B cell (primary cell): Measurements from ENCODE around the gene KCNS1. TPM values are rescaled to one million over a fixed set of nuclear protein-coding genes. Genes with fewer than 3 reads are reported as not detected.

Source experiments
- ATAC-seq: fragments of 200-7000 bp; cut with Tn5 transposase; one replicate; pipeline ENCODE4 v1.10.0; 2021; ENCODE audit warnings: low read depth, mild to moderate bottlenecking, moderate number of reproducible peaks, moderate library complexity
- CTCF ChIA-PET: fragments of 350-600 bp; sonication (Branson Sonifier 250); formaldehyde crosslinking; loops from one replicate; lab custom pipeline; 2021; ENCODE audit warnings: antibody characterized with exemption, inconsistent platforms; lab: Charles Lee
- POLR2A ChIA-PET: fragments of 350-600 bp; sonication (Branson Sonifier 250); formaldehyde crosslinking; loops from one replicate; lab custom pipeline; 2021; ENCODE audit warnings: antibody characterized with exemption; lab: Charles Lee
- DNase-seq: peaks from one replicate; pipeline ENCODE4 v3.0.0; 2013
- H2AFZ ChIP-seq: 2 replicates; pipeline ENCODE4 v1.6.1; 2012; ENCODE audit warnings: mild to moderate bottlenecking, low read depth, low read length; ENCODE audit not compliant: insufficient read depth, poor library complexity, severe bottlenecking
- H3K27ac ChIP-seq, 2 donors: 1 replicate in 1 of 2; 2 replicates in 1 of 2; pipeline ENCODE4 v1.5.1; 2012 to 2013; ENCODE audit warnings: low read length in 2 of 2, mild to moderate bottlenecking in 2 of 2, moderate library complexity in 1 of 2
- H3K27me3 ChIP-seq, 4 experiments: fragments of 200-600 bp in 1 of 4; sonication (generic) in 1 of 4; replicated peaks in 1 of 4; 1 replicate in 2 of 4; 2 replicates in 2 of 4; pipeline versions ENCODE4 v1.6.1 to v1.7.0; 2013 to 2016; ENCODE audit warnings: low read length in 3 of 4, mild to moderate bottlenecking in 2 of 4, mixed read lengths in 1 of 4, moderate library complexity in 1 of 4; ENCODE audit not compliant: insufficient read depth in 4 of 4, control insufficient read depth in 3 of 4; ENCODE audit errors: control extremely low read depth in 1 of 4
- H3K36me3 ChIP-seq, 2 experiments: replicated peaks in 1 of 2; 1 replicate in 1 of 2; 2 replicates in 1 of 2; pipeline versions ENCODE4 v1.6.1 to v1.7.1; 2013; ENCODE audit warnings: low read length in 1 of 2; ENCODE audit not compliant: insufficient read depth in 2 of 2, control insufficient read depth in 1 of 2; ENCODE audit errors: control extremely low read depth in 1 of 2, extremely low read depth in 1 of 2
- H3K4me1 ChIP-seq, 2 donors: fragments of 200-600 bp in 1 of 2; sonication (generic) in 1 of 2; 1 replicate in 1 of 2; 2 replicates in 1 of 2; pipeline versions ENCODE4 v1.5.1 to v1.6.1; 2013 to 2017; ENCODE audit warnings: low read length in 2 of 2; ENCODE audit not compliant: control insufficient read depth in 2 of 2, insufficient read depth in 2 of 2
- H3K4me2 ChIP-seq: replicated peaks from 2 replicates; pipeline ENCODE3; 2012; ENCODE audit warnings: mild to moderate bottlenecking, low read depth, low read length; ENCODE audit not compliant: poor library complexity, severe bottlenecking
- H3K4me3 ChIP-seq, 5 experiments: fragments of 200-600 bp in 1 of 5; sonication (generic) in 1 of 5; 1 replicate in 3 of 5; 2 replicates in 2 of 5; pipeline versions ENCODE4 v1.5.1 to v1.7.0; 2011 to 2016; ENCODE audit warnings: low read length in 4 of 5, mild to moderate bottlenecking in 4 of 5, low read depth in 2 of 5, control low read depth in 1 of 5, moderate library complexity in 1 of 5; ENCODE audit not compliant: insufficient read depth in 1 of 5; ENCODE audit errors: control extremely low read depth in 1 of 5, extremely low read depth in 1 of 5
- H3K79me2 ChIP-seq: fragments of 200-600 bp; sonication (generic); one replicate; pipeline ENCODE4 v1.6.0; 2016; ENCODE audit warnings: low read length; ENCODE audit not compliant: control insufficient read depth, insufficient read depth
- H3K9ac ChIP-seq: fragments of 200-600 bp; sonication (generic); 2 replicates; pipeline ENCODE4 v1.6.1; 2017; ENCODE audit warnings: mild to moderate bottlenecking, low read length, moderate library complexity
- H3K9me3 ChIP-seq, 3 donors: one replicate each; pipeline versions ENCODE4 v1.6.1 to v1.7.1; 2013; ENCODE audit warnings: low read length in 2 of 3; ENCODE audit not compliant: control insufficient read depth in 2 of 3, insufficient read depth in 1 of 3; ENCODE audit errors: control extremely low read depth in 1 of 3
- H4K20me1 ChIP-seq: 2 replicates; pipeline ENCODE4 v1.6.0; 2012; ENCODE audit warnings: mild to moderate bottlenecking, low read length; ENCODE audit not compliant: insufficient read depth, control insufficient read depth, poor library complexity, severe bottlenecking
- H3K27ac Mint-ChIP-seq: one replicate; pipeline ENCODE4 v1.8.0; 2021; ENCODE audit warnings: mixed read lengths
- H3K27me3 Mint-ChIP-seq: one replicate; pipeline ENCODE4 v1.8.0; 2021; ENCODE audit warnings: mixed read lengths
- H3K4me1 Mint-ChIP-seq: one replicate; pipeline ENCODE4 v1.8.0; 2021; ENCODE audit warnings: mixed read lengths
- H3K4me3 Mint-ChIP-seq: one replicate; pipeline ENCODE4 v1.8.0; 2021; ENCODE audit warnings: mixed read lengths
- H3K9me3 Mint-ChIP-seq: one replicate; pipeline ENCODE4 v1.8.0; 2022; ENCODE audit warnings: mixed read lengths; ENCODE audit not compliant: insufficient read depth
- CTCF ChIP-seq: fragments of 200-600 bp; IDR thresholded peaks from one replicate; pipeline ENCODE4 v1.8.0; 2022; ENCODE audit warnings: antibody characterized with exemption, mild to moderate bottlenecking
- EZH2 ChIP-seq: IDR thresholded peaks from 2 replicates; pipeline ENCODE4 v1.6.1; 2012; ENCODE audit warnings: borderline replicate concordance, low read depth, mild to moderate bottlenecking, moderate library complexity, low read length; ENCODE audit not compliant: insufficient read depth, poor library complexity, severe bottlenecking
- WGBS: methylation state at CpG from one replicate; pipeline ENCODE4 v1.1.5; 2013; ENCODE audit warnings: missing lambda C conversion rate; ENCODE audit not compliant: insufficient coverage; 5-methylcytosine and 5-hydroxymethylcytosine counted together
- intact Hi-C: fragments of 100-400 bp; cut with micrococcal nuclease; formaldehyde crosslinking; loops from one replicate; pipeline ENCODE4 v1.10.0; 2022
- polyA plus RNA-seq: library from polyadenylated mRNA; depleted of rRNA; stranded (reverse); fragments of >200 nt; gene quantifications from 2 replicates; pipeline ENCODE4 v1.2.3, GENCODE V29; 2012
- total RNA-seq, 2 donors: library from RNA; stranded (reverse); fragments of 120-200 nt in 1 of 2; gene quantifications; 1 replicate in 1 of 2; 2 replicates in 1 of 2; pipeline versions ENCODE4 v1.2.3 to v1.2.4, GENCODE V29; 2013 to 2022

KCNS1 gene
- total and polyA plus RNA-seq, 2 donors (not counting 1 experiment from before 2014, with no cell fraction given), result 0.04 TPM; not detected in 1

- no peak for DNase-seq
- H2AFZ ChIP-seq, result no peak overlapping the region
- H3K36me3 ChIP-seq, result peaks cover 14 to 29% of the 10 kb centered on the region in 2 experiments
- Mint-ChIP-seq H3K9me3 (peaks cover 5% of the 10 kb centered on the region), H3K27me3 (no peaks in the 10 kb centered on the region), H3K27ac (peak overlapping the region; percentile 39), H3K4me3 (no peak overlapping the region), H3K4me1 (peaks cover 28% of the 10 kb centered on the region)
- H4K20me1 ChIP-seq, result no peaks in the 10 kb centered on the region
- intact Hi-C loops, result no loop called here
- CTCF ChIA-PET, result interaction anchor here (2.0 kb wide), 1 partner anchor 11 kb away, joined by 17 read pairs; no protein-coding TSS in a partner anchor
- peak overlapping the region in 1 of 2 donors; percentile 46 for H3K27ac ChIP-seq
- no peak overlapping the region for H3K4me2 ChIP-seq
- peaks cover 0 to 11% (median 6%) of the 10 kb centered on the region in 3 donors for H3K9me3 ChIP-seq
- peaks cover 11 to 14% of the 10 kb centered on the region in 2 donors for H3K4me1 ChIP-seq
- H3K4me3 ChIP-seq, result no peak overlapping the region
- H3K79me2 ChIP-seq, result no peaks in the 10 kb centered on the region
- TF ChIP-seq EZH2 (no peak), CTCF (no peak)
- H3K27me3 ChIP-seq, result no peaks in the 10 kb centered on the region
- ATAC-seq, result no peak
- POLR2A ChIA-PET, result no interaction called here
- no peak overlapping the region for H3K9ac ChIP-seq
- no CpG with 5 or more reads among the region's 2 CpGs for WGBS
Measured at GRCh38 chr20:45085289-45085688, 15.6 kb downstream of the KCNS1 start.

- no peak overlapping the region for H3K4me3 Mint-ChIP-seq
- H3K4me2 ChIP-seq, result no peak overlapping the region
- no peaks in the 10 kb centered on the region for H3K79me2 ChIP-seq
- CTCF ChIA-PET, result interaction anchor here (0.6 to 1.6 kb wide), 4 partner anchors 13 to 105 kb away, joined by 3 to 7 read pairs (median 4); no protein-coding TSS in a partner anchor
- no peak for ATAC-seq
- H3K36me3 ChIP-seq, result peaks cover 14 to 50% of the 10 kb centered on the region in 2 experiments
- no peak overlapping the region for H3K9ac ChIP-seq
- H2AFZ ChIP-seq, result no peak overlapping the region
- POLR2A ChIA-PET, result no interaction called here
- no peak overlapping the region for H3K27ac ChIP-seq
- H3K27ac Mint-ChIP-seq, result no peak overlapping the region
- DNase-seq, result no peak
- H3K9me3 Mint-ChIP-seq, result peaks cover 5% of the 10 kb centered on the region
- no CpG with 5 or more reads among the region's 1 CpG for WGBS
- H3K4me1 ChIP-seq, result peaks cover 11 to 13% of the 10 kb centered on the region in 2 donors
- H4K20me1 ChIP-seq, result peaks cover 5% of the 10 kb centered on the region
- peaks cover 0 to 11% (median 6%) of the 10 kb centered on the region in 3 donors for H3K9me3 ChIP-seq
- H3K4me1 Mint-ChIP-seq, result peaks cover 26% of the 10 kb centered on the region
- intact Hi-C loops, result no loop called here
- no peak overlapping the region for H3K4me3 ChIP-seq
- H3K27me3 Mint-ChIP-seq, result no peaks in the 10 kb centered on the region
- no peak for TF ChIP-seq CTCF
- no peak for TF ChIP-seq EZH2
- no peaks in the 10 kb centered on the region for H3K27me3 ChIP-seq
Measured at GRCh38 chr20:45083127-45083526, 17.8 kb downstream of the KCNS1 start.
